GM13976 (cell line): ENCODE measurements around the gene NAP1L5.

Experiments used
- DNase-seq: peaks from one replicate; pipeline ENCODE4 v3.0.0; 2012; ENCODE audit warnings: low spot score
- CTCF ChIP-seq: IDR thresholded peaks from 2 replicates; pipeline ENCODE4 v1.5.1; 2012; ENCODE audit warnings: borderline replicate concordance, mild to moderate bottlenecking; ENCODE audit not compliant: insufficient read depth; ENCODE audit errors: extremely low read depth, missing control alignments, control extremely low read depth
- in situ Hi-C: fragments of 300-500 bp; cut with MboI; formaldehyde crosslinking; loops from one replicate; pipeline ENCODE4 v1.12.0; 2022; ENCODE audit warnings: low sequenced_read_pairs, mixed read lengths, inconsistent platforms; ENCODE audit not compliant: unreplicated experiment

The NAP1L5 gene

DNA sequence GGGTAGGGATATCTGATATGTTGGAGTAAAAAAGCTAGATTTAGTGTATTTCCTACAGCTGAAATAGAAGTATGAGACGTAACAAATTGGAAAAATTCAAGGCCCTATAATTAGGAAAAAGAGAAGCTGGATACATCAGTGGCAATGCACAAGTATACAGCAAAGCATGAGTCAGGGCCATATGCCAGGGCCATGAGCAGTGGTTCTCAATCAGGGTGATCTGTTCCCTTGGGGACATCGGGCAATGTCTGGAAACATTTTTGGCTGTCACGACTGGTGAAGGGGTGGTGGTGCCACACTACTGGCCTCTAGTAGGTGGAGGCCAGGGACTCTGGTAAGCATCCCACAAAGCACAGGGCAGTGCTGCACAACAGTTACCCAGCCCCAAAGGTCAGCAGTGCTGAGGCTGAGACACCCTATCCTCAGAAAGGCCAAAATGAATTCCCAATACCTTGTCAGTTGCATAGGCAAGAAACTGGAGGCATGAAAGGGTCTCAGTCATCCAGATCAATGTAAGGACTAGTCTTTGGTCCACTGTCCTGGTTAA, 36.8 kb upstream of the NAP1L5 start:
- in situ Hi-C loops, result no loop called here
- no peak for DNase-seq
- no peak for TF ChIP-seq CTCF

- no peak for TF ChIP-seq CTCF
- in situ Hi-C loops, result no loop called here
- DNase-seq, result no peak
These were observed 35.2 kb upstream of the NAP1L5 start for GRCh38 chr4:88732714-88733368.

- in situ Hi-C loops, result no loop called here
- no peak for TF ChIP-seq CTCF
- no peak for DNase-seq
These were observed 33.8 kb upstream of the NAP1L5 start for GRCh38 chr4:88731381-88731780.

- no peak for DNase-seq
- TF ChIP-seq CTCF, result no peak
- in situ Hi-C loops, result no loop called here
These were observed 33.2 kb upstream of the NAP1L5 start for GRCh38 chr4:88730811-88731210.

DNA sequence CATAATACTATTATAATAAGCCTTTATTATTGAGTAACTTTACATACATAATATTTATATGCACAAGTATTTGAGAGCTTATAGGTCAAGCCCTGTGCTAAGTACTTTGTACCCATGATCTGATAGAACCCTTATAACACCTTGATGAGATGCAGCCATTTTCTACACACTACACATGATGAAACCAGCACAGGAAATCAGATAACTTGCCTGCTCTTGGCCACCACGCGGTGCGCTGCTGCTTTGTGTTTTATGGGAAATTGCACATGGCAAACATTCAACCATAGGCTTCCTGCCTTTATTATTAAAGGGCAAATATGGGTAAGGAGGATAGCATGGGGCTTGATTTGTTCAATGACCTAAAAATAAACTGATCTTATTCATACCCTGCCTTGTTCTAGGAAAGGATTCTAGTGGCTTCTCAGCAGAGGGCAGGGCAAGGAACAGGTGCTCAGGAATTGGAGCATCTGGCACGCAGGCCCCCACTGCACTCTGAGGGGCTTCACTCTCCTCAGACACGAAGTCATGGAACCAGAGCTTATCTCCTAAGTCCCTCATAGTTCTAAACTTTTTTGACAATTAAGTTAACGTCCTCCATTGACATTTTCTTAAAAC, 31.6 kb upstream of the NAP1L5 start:
- in situ Hi-C loops, result no loop called here
- TF ChIP-seq CTCF, result no peak
- no peak for DNase-seq

DNA sequence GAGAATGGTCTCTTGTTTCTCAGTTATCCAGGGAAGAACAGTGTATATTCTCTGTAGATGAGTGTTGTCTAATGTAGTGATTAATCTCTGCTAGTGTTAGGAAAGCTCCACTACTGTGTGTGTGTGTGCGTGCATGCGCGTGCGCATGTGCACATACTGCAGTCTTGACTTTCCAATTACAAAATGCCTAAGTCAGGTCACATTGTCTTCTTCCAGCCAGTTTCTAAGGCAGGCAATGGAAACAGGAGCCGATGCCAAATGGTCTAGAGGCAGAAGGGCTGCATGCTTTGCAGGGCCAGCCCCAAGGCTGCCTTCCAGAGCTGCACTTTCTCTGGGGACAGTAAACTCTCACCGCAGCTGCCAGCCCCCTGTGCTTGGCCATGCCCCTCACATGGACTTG, 30.5 kb upstream of the NAP1L5 start:
- in situ Hi-C loops, result no loop called here
- DNase-seq, result no peak

More for the DNA sequence above, 30.5 kb upstream of the NAP1L5 start:
- TF ChIP-seq CTCF, result no peak
